Liver (tissue), 3 donors: Measurements from ENCODE around the gene FRMD5.

Experiments
- RAD21 ChIP-seq, 2 donors: IDR thresholded peaks; 2 replicates each; pipeline ENCODE4 v1.6.1; 2016; ENCODE audit warnings: antibody characterized with exemption in 2 of 2, mild to moderate bottlenecking in 2 of 2
- YY1 ChIP-seq: IDR thresholded peaks from 2 replicates; pipeline ENCODE4 v1.6.1; 2016; ENCODE audit warnings: antibody characterized with exemption, mild to moderate bottlenecking
- TF ChIP-seq, protein P1 (sequence below): fragments of 150-350 bp; IDR thresholded peaks from 2 replicates; pipeline ENCODE4 v1.5.1; 2017; ENCODE audit warnings: improper control_type of control experiment, low read depth, low read length; ENCODE audit not compliant: missing input control
- TF ChIP-seq, protein P2 (sequence below): IDR thresholded peaks from 2 replicates; pipeline ENCODE4 v1.6.1; 2016; ENCODE audit warnings: antibody characterized with exemption
- donor health status: healthy.
- donor health status: healthy.

DNA sequence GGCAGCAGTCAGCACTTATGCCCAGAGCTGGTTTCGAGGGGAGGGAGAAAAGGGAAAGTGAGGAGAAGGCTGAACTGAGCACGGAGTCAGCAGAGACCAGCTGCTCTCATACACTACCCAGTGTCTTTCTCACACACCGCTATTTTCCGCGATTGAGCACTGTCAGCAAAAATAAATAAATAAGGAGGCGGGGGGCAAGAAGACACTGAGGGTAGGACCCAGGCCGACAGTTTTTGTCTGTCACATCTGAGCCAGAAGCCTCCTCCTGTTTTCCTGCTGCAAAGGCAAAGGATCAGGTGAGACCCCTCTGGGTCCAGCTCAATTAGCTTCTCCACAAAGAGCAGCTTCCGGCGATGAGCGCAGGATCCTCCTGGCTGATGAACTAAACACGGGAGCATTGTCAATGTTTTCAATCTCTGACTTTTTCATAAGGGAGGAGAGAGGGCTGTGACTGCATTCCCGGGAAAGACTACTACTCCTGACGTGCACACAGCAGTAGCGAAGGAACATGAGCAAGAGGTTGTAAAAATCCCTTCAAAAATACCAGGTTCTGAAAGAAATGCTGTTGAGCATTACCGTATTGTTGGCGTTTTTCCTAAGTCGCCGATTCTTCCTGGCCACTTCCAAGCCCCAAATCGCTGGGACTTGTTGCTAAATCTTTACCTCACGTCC lies 1.3 kb downstream of the FRMD5 start:
- TF ChIP-seq, protein P1, sequence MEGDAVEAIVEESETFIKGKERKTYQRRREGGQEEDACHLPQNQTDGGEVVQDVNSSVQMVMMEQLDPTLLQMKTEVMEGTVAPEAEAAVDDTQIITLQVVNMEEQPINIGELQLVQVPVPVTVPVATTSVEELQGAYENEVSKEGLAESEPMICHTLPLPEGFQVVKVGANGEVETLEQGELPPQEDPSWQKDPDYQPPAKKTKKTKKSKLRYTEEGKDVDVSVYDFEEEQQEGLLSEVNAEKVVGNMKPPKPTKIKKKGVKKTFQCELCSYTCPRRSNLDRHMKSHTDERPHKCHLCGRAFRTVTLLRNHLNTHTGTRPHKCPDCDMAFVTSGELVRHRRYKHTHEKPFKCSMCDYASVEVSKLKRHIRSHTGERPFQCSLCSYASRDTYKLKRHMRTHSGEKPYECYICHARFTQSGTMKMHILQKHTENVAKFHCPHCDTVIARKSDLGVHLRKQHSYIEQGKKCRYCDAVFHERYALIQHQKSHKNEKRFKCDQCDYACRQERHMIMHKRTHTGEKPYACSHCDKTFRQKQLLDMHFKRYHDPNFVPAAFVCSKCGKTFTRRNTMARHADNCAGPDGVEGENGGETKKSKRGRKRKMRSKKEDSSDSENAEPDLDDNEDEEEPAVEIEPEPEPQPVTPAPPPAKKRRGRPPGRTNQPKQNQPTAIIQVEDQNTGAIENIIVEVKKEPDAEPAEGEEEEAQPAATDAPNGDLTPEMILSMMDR, result no peak
- TF ChIP-seq YY1 (no peak), RAD21 (IDR thresholded peaks at IDR 0.05) (no peak)
- TF ChIP-seq, protein P2, sequence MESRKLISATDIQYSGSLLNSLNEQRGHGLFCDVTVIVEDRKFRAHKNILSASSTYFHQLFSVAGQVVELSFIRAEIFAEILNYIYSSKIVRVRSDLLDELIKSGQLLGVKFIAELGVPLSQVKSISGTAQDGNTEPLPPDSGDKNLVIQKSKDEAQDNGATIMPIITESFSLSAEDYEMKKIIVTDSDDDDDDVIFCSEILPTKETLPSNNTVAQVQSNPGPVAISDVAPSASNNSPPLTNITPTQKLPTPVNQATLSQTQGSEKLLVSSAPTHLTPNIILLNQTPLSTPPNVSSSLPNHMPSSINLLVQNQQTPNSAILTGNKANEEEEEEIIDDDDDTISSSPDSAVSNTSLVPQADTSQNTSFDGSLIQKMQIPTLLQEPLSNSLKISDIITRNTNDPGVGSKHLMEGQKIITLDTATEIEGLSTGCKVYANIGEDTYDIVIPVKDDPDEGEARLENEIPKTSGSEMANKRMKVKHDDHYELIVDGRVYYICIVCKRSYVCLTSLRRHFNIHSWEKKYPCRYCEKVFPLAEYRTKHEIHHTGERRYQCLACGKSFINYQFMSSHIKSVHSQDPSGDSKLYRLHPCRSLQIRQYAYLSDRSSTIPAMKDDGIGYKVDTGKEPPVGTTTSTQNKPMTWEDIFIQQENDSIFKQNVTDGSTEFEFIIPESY, result no peak
